LNCaP clone FGC (cell line): ENCODE results near the gene ZAR1L.

Source experiments
- DNase-seq: peaks from one replicate; pipeline ENCODE4 v3.0.0-alpha.2; 2011; ENCODE audit warnings: low read depth
- H3K4me3 ChIP-seq: 2 replicates; pipeline ENCODE4 v1.5.1; 2011; ENCODE audit warnings: mild to moderate bottlenecking, low read depth, low read length, control low read depth
- CTCF ChIP-seq: IDR thresholded peaks from 2 replicates; pipeline ENCODE4 v1.5.1; 2012; ENCODE audit warnings: mild to moderate bottlenecking; ENCODE audit not compliant: control insufficient read depth, insufficient read depth; ENCODE audit errors: extremely low read depth

ZAR1L gene

GRCh38 chr13:32264407-32264806 is 50.8 kb downstream of the ZAR1L start:
- TF ChIP-seq CTCF: no peak
- no peak for DNase-seq
- no peak overlapping the region for H3K4me3 ChIP-seq

- TF ChIP-seq CTCF: no peak
- no peak for DNase-seq
- no peak overlapping the region for H3K4me3 ChIP-seq
Observed at GRCh38 chr13:32262619-32263018, 52.5 kb downstream of the ZAR1L start.

- no peak for DNase-seq
- no peak for TF ChIP-seq CTCF
- no peak overlapping the region for H3K4me3 ChIP-seq
Observed at GRCh38 chr13:32262165-32262564, 53.0 kb downstream of the ZAR1L start.

- H3K4me3 ChIP-seq: no peak overlapping the region
- TF ChIP-seq CTCF: no peak
- DNase-seq: no peak
Observed at GRCh38 chr13:32261567-32261966, 53.6 kb downstream of the ZAR1L start.

- no peak overlapping the region for H3K4me3 ChIP-seq
- TF ChIP-seq CTCF: 0 out of 2 replicates have a peak, but pooled peaks have one; percentile 5
- DNase-seq: no peak
Observed at GRCh38 chr13:32259116-32259515, 56.0 kb downstream of the ZAR1L start.

GRCh38 chr13:32257649-32258048 is 57.5 kb downstream of the ZAR1L start:
- no peak overlapping the region for H3K4me3 ChIP-seq
- no peak for TF ChIP-seq CTCF
- peak; percentile 45 for DNase-seq

- no peak for DNase-seq
- no peak overlapping the region for H3K4me3 ChIP-seq
- TF ChIP-seq CTCF: no peak
Observed at GRCh38 chr13:32256243-32256642, 58.9 kb downstream of the ZAR1L start.
